ENCODE results near the gene PALS2.

- no peak for TF ChIP-seq POLR2A (IDR thresholded peaks at IDR 0.05)
- TF ChIP-seq, protein P1, sequence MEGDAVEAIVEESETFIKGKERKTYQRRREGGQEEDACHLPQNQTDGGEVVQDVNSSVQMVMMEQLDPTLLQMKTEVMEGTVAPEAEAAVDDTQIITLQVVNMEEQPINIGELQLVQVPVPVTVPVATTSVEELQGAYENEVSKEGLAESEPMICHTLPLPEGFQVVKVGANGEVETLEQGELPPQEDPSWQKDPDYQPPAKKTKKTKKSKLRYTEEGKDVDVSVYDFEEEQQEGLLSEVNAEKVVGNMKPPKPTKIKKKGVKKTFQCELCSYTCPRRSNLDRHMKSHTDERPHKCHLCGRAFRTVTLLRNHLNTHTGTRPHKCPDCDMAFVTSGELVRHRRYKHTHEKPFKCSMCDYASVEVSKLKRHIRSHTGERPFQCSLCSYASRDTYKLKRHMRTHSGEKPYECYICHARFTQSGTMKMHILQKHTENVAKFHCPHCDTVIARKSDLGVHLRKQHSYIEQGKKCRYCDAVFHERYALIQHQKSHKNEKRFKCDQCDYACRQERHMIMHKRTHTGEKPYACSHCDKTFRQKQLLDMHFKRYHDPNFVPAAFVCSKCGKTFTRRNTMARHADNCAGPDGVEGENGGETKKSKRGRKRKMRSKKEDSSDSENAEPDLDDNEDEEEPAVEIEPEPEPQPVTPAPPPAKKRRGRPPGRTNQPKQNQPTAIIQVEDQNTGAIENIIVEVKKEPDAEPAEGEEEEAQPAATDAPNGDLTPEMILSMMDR (IDR thresholded peaks at IDR 0.05), result peak; percentile 34 to 55 (median 48)
These were observed 3.1 kb downstream of the PALS2 start for GRCh38 chr7:24576171-24577025.
